ENCODE data around the gene TFRC. TPM values are rescaled to one million over a fixed set of nuclear protein-coding genes. Genes with fewer than 3 reads are reported as not detected.
"Not testable (repeated sequence)": the region's sequence is repeated elsewhere in the genome, so short reads cannot be mapped to it uniquely, and the experiment has no call there.

Gene TFRC
- total and polyA plus RNA-seq, 11 donors: 15.7 to 232 (median 103) TPM

GRCh38 chr3:196108075-196108743 is 26.3 kb upstream of the TFRC start:
- Histone ChIP-seq H3K4me3 (no peak overlapping the region), H3K27ac (no peak overlapping the region), H3K27me3 (no peaks in the 10 kb centered on the region), H3K9me3 (no peaks in the 10 kb centered on the region), H3K4me1 (no peaks in the 10 kb centered on the region), H3K36me3 (no peaks in the 10 kb centered on the region)
- TF ChIP-seq, protein P1, sequence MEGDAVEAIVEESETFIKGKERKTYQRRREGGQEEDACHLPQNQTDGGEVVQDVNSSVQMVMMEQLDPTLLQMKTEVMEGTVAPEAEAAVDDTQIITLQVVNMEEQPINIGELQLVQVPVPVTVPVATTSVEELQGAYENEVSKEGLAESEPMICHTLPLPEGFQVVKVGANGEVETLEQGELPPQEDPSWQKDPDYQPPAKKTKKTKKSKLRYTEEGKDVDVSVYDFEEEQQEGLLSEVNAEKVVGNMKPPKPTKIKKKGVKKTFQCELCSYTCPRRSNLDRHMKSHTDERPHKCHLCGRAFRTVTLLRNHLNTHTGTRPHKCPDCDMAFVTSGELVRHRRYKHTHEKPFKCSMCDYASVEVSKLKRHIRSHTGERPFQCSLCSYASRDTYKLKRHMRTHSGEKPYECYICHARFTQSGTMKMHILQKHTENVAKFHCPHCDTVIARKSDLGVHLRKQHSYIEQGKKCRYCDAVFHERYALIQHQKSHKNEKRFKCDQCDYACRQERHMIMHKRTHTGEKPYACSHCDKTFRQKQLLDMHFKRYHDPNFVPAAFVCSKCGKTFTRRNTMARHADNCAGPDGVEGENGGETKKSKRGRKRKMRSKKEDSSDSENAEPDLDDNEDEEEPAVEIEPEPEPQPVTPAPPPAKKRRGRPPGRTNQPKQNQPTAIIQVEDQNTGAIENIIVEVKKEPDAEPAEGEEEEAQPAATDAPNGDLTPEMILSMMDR (IDR thresholded peaks at IDR 0.05): no peak
- no peak for TF ChIP-seq POLR2A (IDR thresholded peaks at IDR 0.05)
- intact Hi-C loops (cut with DNase I): no loop called here
- WGBS, 4 donors: 55 to 63% (median 62%) methylated on average over 13 of the region's 13 CpGs
- ATAC-seq (peak in 1 of 4 donors; percentile 22), DNase-seq (no peak)

GRCh38 chr3:196104707-196105106 is 22.8 kb upstream of the TFRC start:
- H3K9me3 ChIP-seq; H3K4me3 ChIP-seq; intact Hi-C loops (cut with DNase I); H3K4me1 ChIP-seq; H3K36me3 ChIP-seq; H3K27ac ChIP-seq; H3K27me3 ChIP-seq; ATAC-seq; DNase-seq: not testable (repeated sequence)
- WGBS, 4 donors: 92 to 94% (median 93%) methylated on average over 12 of the region's 12 CpGs

- DNase-seq; H3K36me3 ChIP-seq; H3K9me3 ChIP-seq; H3K27me3 ChIP-seq; ATAC-seq; intact Hi-C loops (cut with DNase I); H3K4me3 ChIP-seq: not testable (repeated sequence)
- WGBS, 4 donors: 52 to 64% (median 62%) methylated on average over 8 of the region's 8 CpGs
- peak overlapping the region in 1 of 12 donors; percentile 48 for H3K27ac ChIP-seq
- peaks cover 0 to 30% (median 2%) of the 10 kb centered on the region in 12 donors for H3K4me1 ChIP-seq
Observed at GRCh38 chr3:196098365-196098980, 16.6 kb upstream of the TFRC start.

GRCh38 chr3:196097373-196098154 is 15.7 kb upstream of the TFRC start:
- Histone ChIP-seq H3K36me3 (no peaks in the 10 kb centered on the region), H3K4me1 (peaks cover 0 to 31% (median 2%) of the 10 kb centered on the region in 12 donors), H3K4me3 (no peak overlapping the region), H3K27ac (peak overlapping the region in 2 of 12 donors; percentile 81 to 82), H3K27me3 (no peaks in the 10 kb centered on the region), H3K9me3 (no peaks in the 10 kb centered on the region)
- ATAC-seq (no peak), DNase-seq (no peak)
- 77 to 87% (median 83%) methylated on average over 5 of the region's 5 CpGs for WGBS, 4 donors
- TF ChIP-seq, protein P1 (IDR thresholded peaks at IDR 0.05): no peak
- no peak for TF ChIP-seq POLR2A (IDR thresholded peaks at IDR 0.05)
- intact Hi-C loops (cut with DNase I): no loop called here

DNA sequence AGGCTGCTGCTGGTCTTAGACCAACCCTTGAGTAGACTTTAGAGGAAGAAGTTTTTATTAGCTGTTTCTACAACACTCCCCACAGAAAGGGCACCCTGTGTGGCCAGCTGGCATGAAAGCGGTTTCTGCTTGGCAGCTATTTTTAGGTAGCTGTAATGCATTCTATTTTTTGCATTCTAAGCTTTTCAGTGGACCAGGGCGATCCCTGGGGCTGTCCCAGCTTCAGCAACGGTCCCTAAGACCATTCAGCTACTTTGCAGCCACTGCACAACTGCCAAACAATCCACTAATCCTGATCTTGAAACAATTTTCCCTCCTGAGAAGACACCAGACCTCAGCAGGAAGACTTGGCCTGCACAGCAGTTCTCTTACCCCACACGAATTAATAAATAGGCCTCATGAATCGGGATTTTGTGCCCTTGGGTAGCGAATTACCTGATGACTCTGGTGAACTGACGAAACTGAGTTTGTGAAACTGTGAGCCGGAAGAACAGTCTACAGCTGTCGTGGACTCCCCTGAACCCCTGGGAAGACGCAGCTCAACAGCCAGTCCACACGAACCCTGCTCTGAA is 14.6 kb upstream of the TFRC start:
- H3K9me3 ChIP-seq: no peaks in the 10 kb centered on the region
- peak overlapping the region in 11 of 12 donors; percentile 24 to 85 (median 72) for H3K27ac ChIP-seq
- ATAC-seq (peak; percentile 88 to 96 (median 96)), DNase-seq (peak; percentile 60 to 78 (median 63))
- H3K4me1 ChIP-seq: peaks cover 0 to 31% (median 2%) of the 10 kb centered on the region in 12 donors
- H3K36me3 ChIP-seq: no peaks in the 10 kb centered on the region
- TF ChIP-seq, protein P1 (IDR thresholded peaks at IDR 0.05): no peak
- TF ChIP-seq POLR2A (IDR thresholded peaks at IDR 0.05): no peak
- 43 to 52% (median 43%) methylated on average over 9 to 11 of the region's 11 CpGs for WGBS, 4 donors
- intact Hi-C loops (cut with DNase I): no loop called here
- H3K4me3 ChIP-seq: peak overlapping the region in 1 of 12 donors; percentile 5
- H3K27me3 ChIP-seq: no peaks in the 10 kb centered on the region

All from heart left ventricle (tissue), 16 donors.